Activated CD4-positive, alpha-beta T cell treated with anti-CD3 and anti-CD28 coated beads, Interleukin-2, amount 10 ng/mL, durations not matched to agents 24 days and 14 days (primary cell): ENCODE results near the gene COPG2. TPM values are rescaled to one million over a fixed set of nuclear protein-coding genes. Genes with fewer than 3 reads are reported as not detected.
A peak's percentile ranks its signal among the peaks of the same experiment; 100 is the strongest.
"Not testable (repeated sequence)": the region's sequence is repeated elsewhere in the genome, so short reads cannot be mapped to it uniquely, and the experiment has no call there.

Experiments used
- DNase-seq: peaks from one replicate; pipeline ENCODE4 v3.0.0; 2022
- H3K27ac Mint-ChIP-seq: one replicate; pipeline ENCODE4 v1.8.0; 2022; ENCODE audit warnings: mild to moderate bottlenecking, mixed read lengths
- H3K27me3 Mint-ChIP-seq: one replicate; pipeline ENCODE4 v1.8.0; 2022; ENCODE audit warnings: mixed read lengths
- H3K36me3 Mint-ChIP-seq: one replicate; pipeline ENCODE4 v1.8.0; 2022; ENCODE audit warnings: low read depth, mild to moderate bottlenecking, mixed read lengths
- H3K4me1 Mint-ChIP-seq: one replicate; pipeline ENCODE4 v1.8.0; 2021; ENCODE audit warnings: mixed read lengths
- H3K4me3 Mint-ChIP-seq: one replicate; pipeline ENCODE4 v1.8.0; 2022; ENCODE audit warnings: mild to moderate bottlenecking, moderate library complexity, mixed read lengths
- H3K9me3 Mint-ChIP-seq: one replicate; pipeline ENCODE4 v1.8.0; 2021; ENCODE audit warnings: mixed read lengths
- intact Hi-C: fragments of 100-400 bp; cut with micrococcal nuclease; formaldehyde crosslinking; loops from one replicate; pipeline ENCODE4 v1.15.1; 2023
- total RNA-seq: library from RNA; stranded (reverse); gene quantifications from 2 replicates; pipeline ENCODE4 v1.2.3, GENCODE V29; 2022

Gene COPG2
- total RNA-seq, 1 donor from 2014 or later = 21.4 TPM

GRCh38 chr7:130632111-130632510 lies 36.4 kb downstream of the COPG2 start:
- Mint-ChIP-seq H3K9me3 (peaks cover 30% of the 10 kb centered on the region), H3K4me3 (no peak overlapping the region), H3K36me3 (peaks cover 11% of the 10 kb centered on the region), H3K27me3 (no peaks in the 10 kb centered on the region), H3K27ac (no peak overlapping the region), H3K4me1 (peaks cover 7% of the 10 kb centered on the region)
- DNase-seq = no peak
- intact Hi-C loops = no loop called here

- Mint-ChIP-seq H3K27me3 (no peaks in the 10 kb centered on the region), H3K4me1 (peaks cover 7% of the 10 kb centered on the region), H3K9me3 (peaks cover 31% of the 10 kb centered on the region), H3K36me3 (peaks cover 10% of the 10 kb centered on the region), H3K4me3 (no peak overlapping the region), H3K27ac (no peak overlapping the region)
- intact Hi-C loops = no loop called here
- DNase-seq = no peak
These were observed 39.6 kb downstream of the COPG2 start for GRCh38 chr7:130628901-130629300.

GRCh38 chr7:130627775-130628174 lies 40.8 kb downstream of the COPG2 start:
- DNase-seq = no peak
- Mint-ChIP-seq H3K4me1 (peaks cover 7% of the 10 kb centered on the region), H3K9me3 (peaks cover 25% of the 10 kb centered on the region), H3K27me3 (no peaks in the 10 kb centered on the region), H3K36me3 (peaks cover 8% of the 10 kb centered on the region), H3K27ac (no peak overlapping the region), H3K4me3 (no peak overlapping the region)
- intact Hi-C loops = no loop called here

GRCh38 chr7:130622866-130623265 lies 45.7 kb downstream of the COPG2 start:
- Mint-ChIP-seq H3K4me3 (no peak overlapping the region), H3K27me3 (no peaks in the 10 kb centered on the region), H3K9me3 (peaks cover 16% of the 10 kb centered on the region), H3K4me1 (no peaks in the 10 kb centered on the region), H3K27ac (no peak overlapping the region), H3K36me3 (peaks cover 4% of the 10 kb centered on the region)
- DNase-seq = no peak
- intact Hi-C loops = no loop called here

- no peaks in the 10 kb centered on the region for H3K4me1 Mint-ChIP-seq
- H3K4me3 Mint-ChIP-seq = no peak overlapping the region
- peaks cover 16% of the 10 kb centered on the region for H3K36me3 Mint-ChIP-seq
- no peaks in the 10 kb centered on the region for H3K9me3 Mint-ChIP-seq
- DNase-seq = no peak
- intact Hi-C loops = no loop called here
- H3K27ac Mint-ChIP-seq = no peak overlapping the region
- H3K27me3 Mint-ChIP-seq = no peaks in the 10 kb centered on the region
These were observed 53.0 kb downstream of the COPG2 start for GRCh38 chr7:130615583-130615982.

GRCh38 chr7:130614449-130614848 lies 54.1 kb downstream of the COPG2 start:
- peaks cover 23% of the 10 kb centered on the region for H3K36me3 Mint-ChIP-seq
- H3K4me1 Mint-ChIP-seq = no peaks in the 10 kb centered on the region
- peaks cover 7% of the 10 kb centered on the region for H3K9me3 Mint-ChIP-seq
- no peak overlapping the region for H3K27ac Mint-ChIP-seq
- intact Hi-C loops = no loop called here
- H3K27me3 Mint-ChIP-seq = no peaks in the 10 kb centered on the region
- H3K4me3 Mint-ChIP-seq = no peak overlapping the region
- DNase-seq = peak; percentile 23

- no peaks in the 10 kb centered on the region for H3K4me1 Mint-ChIP-seq
- intact Hi-C loops = no loop called here
- no peak overlapping the region for H3K27ac Mint-ChIP-seq
- no peak for DNase-seq
- H3K9me3 Mint-ChIP-seq = peaks cover 15% of the 10 kb centered on the region
- peaks cover 36% of the 10 kb centered on the region for H3K36me3 Mint-ChIP-seq
- H3K4me3 Mint-ChIP-seq = no peak overlapping the region
- no peaks in the 10 kb centered on the region for H3K27me3 Mint-ChIP-seq
These were observed 57.3 kb downstream of the COPG2 start for GRCh38 chr7:130611218-130611617.

- H3K27ac Mint-ChIP-seq, DNase-seq, H3K27me3 Mint-ChIP-seq, intact Hi-C loops, H3K4me1 Mint-ChIP-seq, H3K4me3 Mint-ChIP-seq: not testable (repeated sequence)
- H3K9me3 Mint-ChIP-seq = peaks cover 15% of the 10 kb centered on the region
- peaks cover 35% of the 10 kb centered on the region for H3K36me3 Mint-ChIP-seq
These were observed 61.5 kb downstream of the COPG2 start for GRCh38 chr7:130607066-130607465.

GRCh38 chr7:130606161-130606560 lies 62.4 kb downstream of the COPG2 start:
- Mint-ChIP-seq H3K36me3 (peaks cover 31% of the 10 kb centered on the region), H3K4me1 (no peaks in the 10 kb centered on the region)
- intact Hi-C loops = no loop called here

GRCh38 chr7:130598056-130598455 lies 70.5 kb downstream of the COPG2 start:
- intact Hi-C loops = no loop called here
- Mint-ChIP-seq H3K27me3 (no peaks in the 10 kb centered on the region), H3K36me3 (no peaks in the 10 kb centered on the region), H3K27ac (no peak overlapping the region), H3K4me3 (no peak overlapping the region), H3K4me1 (no peaks in the 10 kb centered on the region), H3K9me3 (peaks cover 3% of the 10 kb centered on the region)
- DNase-seq = no peak

More at GRCh38 chr7:130606161-130606560, 62.4 kb downstream of the COPG2 start:
- H3K27me3 Mint-ChIP-seq = no peaks in the 10 kb centered on the region
- no peak for DNase-seq
- H3K27ac Mint-ChIP-seq = no peak overlapping the region
- no peak overlapping the region for H3K4me3 Mint-ChIP-seq
- H3K9me3 Mint-ChIP-seq = peaks cover 18% of the 10 kb centered on the region

- Mint-ChIP-seq H3K36me3 (no peaks in the 10 kb centered on the region), H3K4me3 (no peak overlapping the region), H3K9me3 (no peaks in the 10 kb centered on the region), H3K4me1 (no peaks in the 10 kb centered on the region), H3K27me3 (no peaks in the 10 kb centered on the region), H3K27ac (no peak overlapping the region)
- intact Hi-C loops = no loop called here
- DNase-seq = no peak
These were observed 72.6 kb downstream of the COPG2 start for GRCh38 chr7:130595986-130596385.

GRCh38 chr7:130593033-130593432 lies 75.5 kb downstream of the COPG2 start:
- no peak overlapping the region for H3K27ac Mint-ChIP-seq
- intact Hi-C loops = no loop called here
- H3K36me3 Mint-ChIP-seq = no peaks in the 10 kb centered on the region
- no peak for DNase-seq
- no peaks in the 10 kb centered on the region for H3K27me3 Mint-ChIP-seq
- H3K4me3 Mint-ChIP-seq = no peak overlapping the region
- H3K9me3 Mint-ChIP-seq = no peaks in the 10 kb centered on the region
- H3K4me1 Mint-ChIP-seq = no peaks in the 10 kb centered on the region

- H3K27ac Mint-ChIP-seq, H3K9me3 Mint-ChIP-seq, H3K27me3 Mint-ChIP-seq, DNase-seq, H3K36me3 Mint-ChIP-seq, H3K4me1 Mint-ChIP-seq, H3K4me3 Mint-ChIP-seq, intact Hi-C loops: not testable (repeated sequence)
These were observed 77.1 kb downstream of the COPG2 start for GRCh38 chr7:130591464-130591863.

- peaks cover 14% of the 10 kb centered on the region for H3K9me3 Mint-ChIP-seq
- H3K36me3 Mint-ChIP-seq, H3K27me3 Mint-ChIP-seq, H3K4me3 Mint-ChIP-seq, intact Hi-C loops, H3K4me1 Mint-ChIP-seq, H3K27ac Mint-ChIP-seq, DNase-seq: not testable (repeated sequence)
These were observed 82.6 kb downstream of the COPG2 start for GRCh38 chr7:130585932-130586331.

- H3K4me1 Mint-ChIP-seq, H3K4me3 Mint-ChIP-seq, intact Hi-C loops, H3K27ac Mint-ChIP-seq, H3K36me3 Mint-ChIP-seq, H3K27me3 Mint-ChIP-seq, DNase-seq: not testable (repeated sequence)
- H3K9me3 Mint-ChIP-seq = peaks cover 17% of the 10 kb centered on the region
These were observed 93.4 kb downstream of the COPG2 start for GRCh38 chr7:130575110-130575509.
